Loucy (cell line): ENCODE measurements around the gene MPZL3.

ENCODE experiments used
- H2AFZ ChIP-seq: fragments of 200-600 bp; sonication (generic); 2 replicates; pipeline ENCODE4 v1.6.0; 2016; ENCODE audit warnings: antibody characterized with exemption, mild to moderate bottlenecking, low read length, moderate library complexity
- H3F3A ChIP-seq: fragments of 200-600 bp; 2 replicates; pipeline ENCODE4 v1.6.0; 2016; ENCODE audit warnings: antibody characterized with exemption, low read depth, mild to moderate bottlenecking
- H3K27me3 ChIP-seq: fragments of 200-600 bp; sonication (generic); 2 replicates; pipeline ENCODE4 v1.6.1; 2014; ENCODE audit warnings: low read length, mild to moderate bottlenecking; ENCODE audit not compliant: insufficient read depth, poor library complexity, severe bottlenecking
- H3K36me3 ChIP-seq: fragments of 200-600 bp; sonication (generic); 2 replicates; pipeline ENCODE4 v1.6.1; 2016; ENCODE audit warnings: low read length; ENCODE audit not compliant: insufficient read depth
- H3K4me1 ChIP-seq: fragments of 200-600 bp; sonication (generic); 2 replicates; pipeline ENCODE4 v1.5.1; 2014; ENCODE audit warnings: low read length, mild to moderate bottlenecking; ENCODE audit not compliant: insufficient read depth, poor library complexity, severe bottlenecking
- H3K4me2 ChIP-seq: fragments of 200-600 bp; sonication (generic); 2 replicates; pipeline ENCODE4 v1.6.0; 2014; ENCODE audit warnings: antibody characterized with exemption, low read length, low read depth, mild to moderate bottlenecking; ENCODE audit not compliant: poor library complexity, severe bottlenecking
- H3K4me3 ChIP-seq: fragments of 200-600 bp; sonication (generic); 2 replicates; pipeline ENCODE4 v1.5.1; 2014; ENCODE audit warnings: low read length, mild to moderate bottlenecking, mixed read lengths; ENCODE audit not compliant: poor library complexity, severe bottlenecking
- H3K79me2 ChIP-seq: fragments of 200-600 bp; sonication (generic); 2 replicates; pipeline ENCODE4 v1.6.1; 2014; ENCODE audit warnings: low read length; ENCODE audit not compliant: insufficient read depth
- H3K9ac ChIP-seq: fragments of 200-600 bp; sonication (generic); 2 replicates; pipeline ENCODE4 v1.6.0; 2014; ENCODE audit warnings: mild to moderate bottlenecking, low read depth, low read length, moderate library complexity; ENCODE audit not compliant: poor library complexity, severe bottlenecking
- H3K9me2 ChIP-seq: fragments of 200-600 bp; sonication (generic); replicated peaks from 2 replicates; pipeline ENCODE4 v1.6.1; 2016; ENCODE audit warnings: low read depth, low read length, mixed read lengths
- H3K9me3 ChIP-seq: fragments of 200-600 bp; sonication (generic); 2 replicates; pipeline ENCODE4 v1.6.1; 2014; ENCODE audit warnings: mild to moderate bottlenecking, antibody characterized with exemption, low read length, low read depth; ENCODE audit not compliant: insufficient read depth
- H4K20me1 ChIP-seq: fragments of 200-600 bp; sonication (generic); 2 replicates; pipeline ENCODE4 v1.6.0; 2014; ENCODE audit warnings: antibody characterized with exemption, low read length, mild to moderate bottlenecking; ENCODE audit not compliant: insufficient read depth, poor library complexity, severe bottlenecking
- CTCF ChIP-seq: fragments of 200-600 bp; sonication (generic); conservative IDR thresholded peaks from 2 replicates; pipeline ENCODE4 v1.5.1; 2014; ENCODE audit warnings: mild to moderate bottlenecking, antibody characterized with exemption, low read length
- EZH2phosphoT487 ChIP-seq: fragments of 200-600 bp; IDR thresholded peaks from 2 replicates; pipeline ENCODE4 v1.6.1; 2018; ENCODE audit warnings: antibody characterized with exemption, mild to moderate bottlenecking, moderate library complexity, borderline replicate concordance

The MPZL3 gene

GRCh38 chr11:118275176-118275575, 23.0 kb upstream of the MPZL3 start:
- Histone ChIP-seq H3K9me3 (no peaks in the 10 kb centered on the region), H3K4me3 (no peak overlapping the region), H3K27me3 (peaks cover 8% of the 10 kb centered on the region), H3K36me3 (no peaks in the 10 kb centered on the region), H2AFZ (no peak overlapping the region), H3K9ac (no peak overlapping the region), H3K9me2 (no peaks in the 10 kb centered on the region), H3K4me1 (peaks cover 3% of the 10 kb centered on the region), H4K20me1 (no peaks in the 10 kb centered on the region), H3K4me2 (no peak overlapping the region), H3F3A (no peaks in the 10 kb centered on the region), H3K79me2 (no peaks in the 10 kb centered on the region)
- no peak for TF ChIP-seq CTCF

- peaks cover 3% of the 10 kb centered on the region for H3K4me1 ChIP-seq
- no peak overlapping the region for H3K4me3 ChIP-seq
- no peak overlapping the region for H3K9ac ChIP-seq
- no peaks in the 10 kb centered on the region for H3K9me2 ChIP-seq
- TF ChIP-seq EZH2phosphoT487 (no peak), CTCF (no peak)
- H4K20me1 ChIP-seq = no peaks in the 10 kb centered on the region
- no peak overlapping the region for H2AFZ ChIP-seq
- H3K36me3 ChIP-seq = no peaks in the 10 kb centered on the region
- H3K4me2 ChIP-seq = no peak overlapping the region
- H3K27me3 ChIP-seq = peaks cover 15% of the 10 kb centered on the region
- H3K9me3 ChIP-seq = no peaks in the 10 kb centered on the region
- H3K79me2 ChIP-seq = no peaks in the 10 kb centered on the region
- no peaks in the 10 kb centered on the region for H3F3A ChIP-seq
These were observed 22.0 kb upstream of the MPZL3 start for GRCh38 chr11:118274186-118274585.

GRCh38 chr11:118272001-118272400, 19.8 kb upstream of the MPZL3 start:
- H3K4me1 ChIP-seq = peaks cover under 1% of the 10 kb centered on the region
- H3K4me3 ChIP-seq = no peak overlapping the region
- no peaks in the 10 kb centered on the region for H3K79me2 ChIP-seq
- H3K9me2 ChIP-seq = no peaks in the 10 kb centered on the region
- H3K4me2 ChIP-seq = no peak overlapping the region
- TF ChIP-seq EZH2phosphoT487 (no peak), CTCF (no peak)
- no peaks in the 10 kb centered on the region for H3F3A ChIP-seq
- H2AFZ ChIP-seq = no peak overlapping the region
- H3K27me3 ChIP-seq = peaks cover 34% of the 10 kb centered on the region
- no peak overlapping the region for H3K9ac ChIP-seq
- H4K20me1 ChIP-seq = no peaks in the 10 kb centered on the region
- no peaks in the 10 kb centered on the region for H3K36me3 ChIP-seq
- no peaks in the 10 kb centered on the region for H3K9me3 ChIP-seq
